IPS-18c (cell line): ENCODE data around the gene LBX2.
"Not testable (repeated sequence)": the region's sequence is repeated elsewhere in the genome, so short reads cannot be mapped to it uniquely, and the experiment has no call there.

Source experiments
- H3K4me3 ChIP-seq: 2 replicates; pipeline ENCODE4 v1.7.0; 2013; ENCODE audit warnings: low read depth, mild to moderate bottlenecking, low read length, moderate library complexity; ENCODE audit not compliant: insufficient read depth
- H3K9me3 ChIP-seq: one replicate; pipeline ENCODE4 v1.6.1; 2013; ENCODE audit warnings: mild to moderate bottlenecking, low read length, moderate library complexity; ENCODE audit not compliant: control insufficient read depth, insufficient read depth

The LBX2 gene

DNA sequence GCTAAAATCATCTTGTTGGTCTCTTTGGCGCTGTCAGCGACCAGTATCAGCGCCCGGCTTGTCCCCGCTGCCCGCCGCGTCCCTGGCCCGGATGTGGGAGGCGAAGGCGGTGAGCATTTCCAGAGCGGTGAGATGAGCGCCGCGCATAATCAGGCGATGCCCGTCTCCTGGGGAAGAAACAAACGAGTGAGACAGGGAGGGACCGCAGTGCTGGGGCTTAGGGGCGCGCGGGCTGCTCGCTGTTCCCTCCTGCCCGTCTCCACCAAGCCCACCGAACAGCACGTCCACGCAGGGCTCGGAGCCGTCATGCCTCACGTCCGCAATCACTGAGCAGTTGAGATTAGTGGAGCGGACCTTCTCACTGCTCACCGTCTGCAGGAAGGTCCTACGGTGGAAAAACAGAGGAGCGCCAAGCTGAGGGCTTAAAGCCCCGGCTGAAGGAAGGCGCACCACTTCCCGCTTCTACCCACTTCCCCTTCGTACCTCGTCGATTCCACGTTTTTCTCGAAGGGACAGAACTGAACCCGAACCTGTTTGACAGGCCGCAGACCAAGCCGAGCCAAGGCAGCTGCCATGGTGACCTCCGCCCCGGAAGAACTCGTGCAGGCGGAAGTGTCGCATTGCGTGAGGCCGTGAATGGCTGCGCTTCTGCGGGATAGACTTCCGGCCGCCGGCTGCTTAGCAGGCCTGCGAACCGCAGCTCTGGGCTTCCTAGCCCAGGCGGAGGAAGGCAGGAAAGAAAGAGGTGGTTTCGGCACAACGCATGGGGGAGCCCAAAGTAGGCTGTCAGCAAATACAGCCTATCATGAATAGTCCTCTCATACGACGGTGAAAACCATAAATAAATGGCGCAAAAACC, 27.1 kb downstream of the LBX2 start, which contains the start of gene MRPL53:
Gene MRPL53 (minus strand): TSS at position 595 of the 859 bp plus-strand sequence. CDS start 20 bp downstream, at position 575.
- Histone ChIP-seq H3K4me3 (peak within 1 kb of the TSS; percentile 99), H3K9me3 (no peaks in the 10 kb centered on the region)

DNA sequence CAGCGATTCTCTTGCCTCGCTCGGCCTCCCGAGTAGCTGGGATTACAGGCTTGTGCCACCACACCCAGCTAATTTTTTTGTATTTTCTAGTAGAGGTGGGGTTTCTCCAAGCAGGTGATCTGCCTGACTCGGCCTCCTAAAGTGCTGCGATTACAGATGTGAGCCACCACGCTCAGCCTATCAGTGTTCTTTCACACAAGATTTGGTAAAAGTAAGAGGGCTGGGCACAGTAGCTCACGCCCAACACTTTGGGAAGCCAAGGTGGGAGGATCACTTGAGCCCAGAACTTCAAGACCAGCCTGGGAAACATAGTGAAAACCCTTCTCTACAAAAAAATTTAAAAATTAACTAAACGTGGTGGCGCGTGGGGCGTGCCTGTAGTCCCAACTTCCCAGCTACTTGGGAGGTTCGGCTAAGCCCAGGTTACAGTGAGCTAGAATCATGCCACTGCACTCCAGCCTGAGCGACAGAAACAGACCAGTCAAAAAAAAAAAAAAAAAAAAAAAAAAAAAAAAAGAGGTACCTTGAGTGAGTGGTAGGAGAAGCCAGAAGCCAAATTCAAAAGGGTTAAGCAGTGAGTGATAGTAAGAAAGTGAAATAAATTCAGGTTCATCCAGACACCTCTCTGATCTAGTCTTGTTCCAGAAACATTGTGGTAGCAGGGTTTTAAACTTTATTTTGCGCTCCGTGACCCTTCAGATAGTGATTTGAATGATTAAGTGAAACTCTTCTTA, 27.9 kb downstream of the LBX2 start:
- Histone ChIP-seq H3K4me3 (peak overlapping the region; percentile 99), H3K9me3 (no peaks in the 10 kb centered on the region)

DNA sequence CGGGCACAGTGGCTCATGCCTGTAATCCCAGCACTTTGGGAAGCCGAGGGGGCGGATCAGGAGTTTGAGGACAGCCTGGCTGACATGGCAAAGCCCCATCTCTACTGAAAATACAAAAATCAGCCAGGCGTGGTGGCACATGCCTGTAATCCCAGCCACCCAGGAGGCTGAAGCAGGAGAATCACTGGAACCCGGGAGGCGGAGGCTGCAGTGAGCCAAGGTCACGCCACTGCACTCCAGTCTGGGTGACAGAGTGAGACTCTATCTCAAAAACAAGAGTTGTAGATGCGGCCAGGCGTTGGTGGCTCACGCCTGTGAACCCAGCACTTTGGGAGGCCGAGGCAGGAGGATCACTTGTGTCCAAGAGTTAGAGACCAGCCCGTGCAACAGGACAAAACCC, 28.7 kb downstream of the LBX2 start:
- H3K9me3 ChIP-seq, H3K4me3 ChIP-seq: not testable (repeated sequence)

DNA sequence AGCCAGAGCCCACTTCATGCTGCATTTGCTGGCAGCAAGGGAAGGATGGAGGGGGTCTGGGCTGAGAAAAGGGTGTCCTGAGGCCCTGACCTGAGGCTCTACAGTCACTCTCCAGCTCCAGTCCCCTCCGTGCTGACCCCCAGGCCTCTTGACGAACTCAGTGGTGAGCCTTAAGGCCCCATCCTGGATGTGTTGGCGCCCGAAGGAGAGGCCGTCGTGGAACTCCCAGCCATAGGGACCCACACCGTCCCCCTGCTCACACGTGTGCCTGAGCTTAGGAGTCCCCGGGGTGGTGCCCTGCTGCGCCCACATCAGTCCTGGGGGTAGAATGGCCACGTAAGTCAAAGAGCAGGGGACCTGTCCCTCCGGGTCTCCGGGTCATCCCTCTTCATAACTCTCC, 35.0 kb downstream of the LBX2 start:
- peak overlapping the region; percentile 89 for H3K4me3 ChIP-seq
- H3K9me3 ChIP-seq: no peaks in the 10 kb centered on the region

DNA sequence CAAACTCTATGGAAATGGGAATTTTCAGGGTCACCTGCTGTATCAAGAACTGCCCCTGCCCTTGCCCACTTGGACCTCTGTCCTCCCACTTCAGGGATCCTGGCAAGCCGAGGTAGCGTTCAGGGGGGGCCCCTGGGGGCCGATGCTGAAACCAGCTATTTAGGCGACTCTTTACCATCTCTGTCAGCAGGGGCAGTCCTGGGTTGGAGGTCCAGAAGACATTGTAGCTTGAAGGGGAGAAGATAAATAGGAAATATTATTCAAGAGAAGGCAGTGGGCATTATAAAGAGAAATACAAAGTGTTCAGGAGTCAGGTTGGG, 36.7 kb downstream of the LBX2 start:
- Histone ChIP-seq H3K4me3 (no peak overlapping the region), H3K9me3 (no peaks in the 10 kb centered on the region)

DNA sequence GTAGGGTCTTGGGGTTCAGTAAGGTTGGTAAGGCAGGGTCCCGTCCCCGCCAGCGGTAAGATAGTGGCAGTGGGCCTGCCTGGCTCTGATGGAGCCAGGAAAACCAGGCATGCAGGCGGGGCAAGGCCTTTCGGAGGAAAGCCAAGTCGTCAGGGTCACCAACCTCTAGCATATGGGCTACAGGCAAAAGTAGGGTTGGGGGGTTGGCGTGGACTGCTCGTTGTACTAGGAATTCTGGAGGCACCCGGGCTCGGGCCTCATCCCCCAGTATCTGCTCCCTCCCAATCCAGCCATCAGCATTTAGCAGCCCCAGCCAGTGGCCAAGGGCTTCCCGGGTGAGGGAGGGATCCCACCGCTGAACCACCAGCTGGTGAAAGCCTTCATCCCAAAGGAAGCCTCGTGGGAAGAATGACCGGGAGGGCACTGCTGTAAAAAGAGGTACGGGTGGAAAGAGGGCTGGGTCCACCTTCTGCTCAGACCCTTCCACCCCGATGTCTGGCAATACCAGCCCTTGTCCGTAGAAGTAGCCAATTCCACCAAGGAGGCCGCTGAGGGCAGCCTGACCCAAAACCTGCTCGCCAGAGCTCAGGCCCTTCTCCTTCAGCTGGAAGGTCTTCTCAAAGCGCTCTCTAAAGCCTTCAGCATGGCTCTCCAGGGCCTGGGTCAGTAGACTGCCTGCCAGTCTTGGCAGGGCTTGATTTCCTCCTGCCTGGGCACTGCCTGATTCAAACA, 37.2 kb downstream of the LBX2 start:
- Histone ChIP-seq H3K4me3 (no peak overlapping the region), H3K9me3 (no peaks in the 10 kb centered on the region)

DNA sequence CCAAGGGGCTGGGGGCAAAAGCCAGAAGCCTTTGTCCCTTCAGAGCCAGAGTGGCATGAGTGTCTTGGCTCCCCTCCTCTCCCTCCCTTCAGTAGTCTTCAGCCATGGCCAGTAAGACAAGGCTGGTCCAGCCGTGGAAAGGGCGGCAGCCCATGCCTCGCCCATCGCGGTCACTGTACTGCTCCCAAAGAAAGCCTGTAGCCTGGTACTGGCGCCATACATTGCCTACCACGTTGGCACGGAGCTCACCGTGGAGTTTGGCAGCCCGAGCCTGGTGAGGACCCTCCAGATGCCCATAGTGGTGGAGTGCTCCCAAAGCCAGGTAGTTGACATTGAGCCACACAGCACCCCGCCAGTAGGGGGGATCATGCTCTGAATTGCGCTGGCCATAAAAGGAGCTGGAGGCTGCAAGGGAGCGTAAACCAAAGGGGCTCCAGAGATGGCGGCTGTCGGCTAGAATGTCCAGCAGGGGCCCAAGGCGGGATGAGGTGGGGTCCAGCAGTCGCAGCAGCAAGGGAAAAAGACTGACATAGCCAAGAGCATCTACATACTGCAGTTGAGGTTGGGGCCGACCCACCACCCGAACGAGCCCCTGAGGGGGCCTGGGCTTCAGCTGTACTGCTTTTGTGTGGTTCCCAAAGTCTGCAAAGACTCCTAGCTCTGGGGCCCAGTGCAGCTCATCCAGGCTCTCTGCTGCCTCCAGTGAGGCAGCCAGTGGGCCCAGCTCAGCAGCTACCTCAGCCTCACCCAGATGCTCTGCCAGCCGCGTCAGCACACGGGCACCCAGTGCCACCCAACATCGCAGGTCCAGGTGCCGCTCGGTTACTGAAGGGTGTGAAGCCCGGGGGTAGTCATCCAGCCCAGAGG, 38.0 kb downstream of the LBX2 start:
- Histone ChIP-seq H3K4me3 (no peak overlapping the region), H3K9me3 (no peaks in the 10 kb centered on the region)

DNA sequence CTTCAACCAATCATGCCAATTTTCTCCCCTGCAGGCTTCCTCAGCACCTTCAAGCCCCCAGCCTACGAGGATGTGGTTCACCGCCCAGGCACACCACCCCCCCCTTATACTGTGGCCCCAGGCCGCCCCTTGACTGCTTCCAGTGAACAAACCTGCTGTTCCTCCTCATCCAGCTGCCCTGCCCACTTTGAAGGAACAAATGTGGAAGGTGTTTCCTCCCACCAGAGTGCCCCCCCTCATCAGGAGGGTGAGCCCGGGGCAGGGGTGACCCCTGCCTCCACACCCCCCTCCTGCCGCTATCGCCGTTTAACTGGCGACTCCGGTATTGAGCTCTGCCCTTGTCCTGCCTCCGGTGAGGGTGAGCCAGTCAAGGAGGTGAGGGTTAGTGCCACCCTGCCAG, 39.2 kb downstream of the LBX2 start:
- H3K4me3 ChIP-seq, H3K9me3 ChIP-seq: not testable (repeated sequence)

DNA sequence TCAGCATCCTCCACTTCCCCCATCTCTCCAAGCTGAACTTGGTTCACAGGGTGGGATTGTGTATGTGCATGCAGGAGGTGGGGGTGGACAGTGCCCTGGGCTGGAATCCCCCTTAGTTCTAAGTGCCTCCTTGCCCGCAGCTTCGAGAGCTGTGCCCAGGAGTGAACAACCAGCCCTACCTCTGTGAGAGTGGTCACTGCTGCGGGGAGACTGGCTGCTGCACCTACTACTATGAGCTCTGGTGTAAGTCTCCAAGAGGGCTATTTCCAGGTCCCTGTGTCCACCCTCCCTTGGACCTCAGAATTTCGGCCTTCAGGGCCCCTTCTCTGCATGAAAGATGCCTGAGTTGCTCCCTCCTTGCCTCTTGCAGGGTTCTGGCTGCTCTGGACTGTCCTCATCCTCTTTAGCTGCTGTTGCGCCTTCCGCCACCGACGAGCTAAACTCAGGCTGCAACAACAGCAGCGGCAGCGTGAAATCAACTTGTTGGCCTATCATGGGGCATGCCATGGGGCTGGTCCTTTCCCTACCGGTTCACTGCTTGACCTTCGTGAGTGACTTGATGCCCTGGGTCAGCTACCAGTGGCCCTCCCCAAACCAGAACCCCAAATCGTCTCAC, 39.8 kb downstream of the LBX2 start:
- H3K4me3 ChIP-seq: peak overlapping the region; percentile 9; the same call in 1 of the 2 replicates
- H3K9me3 ChIP-seq: not testable (repeated sequence)

DNA sequence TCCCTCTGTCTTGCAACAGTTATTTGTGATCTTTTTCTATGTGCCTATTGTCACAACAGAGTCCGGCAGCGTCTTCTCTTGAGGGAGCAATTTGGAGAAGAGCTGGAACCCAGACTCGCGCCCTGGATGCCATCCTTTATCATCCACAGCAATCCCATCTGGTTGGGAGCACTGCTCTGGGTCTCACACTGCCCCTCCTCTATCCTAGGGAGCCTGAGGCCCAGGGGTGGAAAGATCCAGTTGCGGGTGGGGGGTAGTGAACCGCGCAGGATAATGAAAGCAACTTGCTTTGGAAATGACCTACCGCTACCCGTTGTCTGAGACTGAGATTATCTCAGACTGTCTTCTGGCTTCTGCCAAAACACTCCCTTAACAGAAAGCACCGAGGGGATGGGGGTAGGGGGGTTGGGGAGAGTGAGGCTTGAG, 40.5 kb downstream of the LBX2 start:
- H3K9me3 ChIP-seq: no peaks in the 10 kb centered on the region
- H3K4me3 ChIP-seq: peak overlapping the region; percentile 78

DNA sequence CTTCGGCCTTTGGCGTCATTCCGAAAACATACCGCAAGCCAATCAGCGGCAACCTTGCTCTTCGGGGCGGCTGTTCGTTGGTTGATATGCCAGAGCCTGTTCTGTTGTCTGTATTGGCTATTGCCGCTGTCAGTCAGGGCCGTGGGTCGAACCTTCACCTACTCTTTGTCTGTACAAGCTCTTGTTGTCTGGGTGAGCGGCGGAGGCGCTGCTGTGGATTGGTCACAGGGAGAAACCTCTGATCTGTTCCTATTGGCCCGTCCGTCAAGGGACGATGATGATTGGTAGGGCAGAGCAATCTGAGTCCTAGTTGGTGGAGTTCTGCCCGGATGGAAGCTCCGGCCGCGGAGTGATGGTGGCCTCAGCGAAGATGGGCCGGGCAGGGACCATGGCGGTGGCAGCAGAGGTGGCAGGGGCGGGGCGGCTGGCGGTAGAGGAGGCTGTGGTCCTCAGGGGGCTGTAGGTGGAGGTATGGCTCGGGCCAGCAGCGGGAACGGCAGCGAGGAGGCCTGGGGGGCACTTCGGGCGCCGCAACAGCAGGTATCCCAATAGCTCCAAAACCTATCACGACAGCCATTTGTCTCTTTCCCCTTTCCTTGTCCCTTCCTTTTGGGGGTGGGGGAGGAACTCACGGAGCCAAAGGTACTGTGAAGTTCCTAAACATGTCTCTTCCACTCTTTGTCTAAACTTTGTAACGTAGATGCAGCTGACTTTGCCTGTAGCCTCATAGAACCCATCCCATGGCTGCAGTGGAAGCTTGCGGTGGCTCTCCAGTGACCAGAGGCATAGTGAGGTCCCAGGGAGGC, 41.1 kb downstream of the LBX2 start, which contains the start of gene WBP1:
Gene WBP1 (plus strand): TSS at position 307 of the 806 bp plus-strand sequence. CDS start 165 bp downstream, at position 472.
- no peaks in the 10 kb centered on the region for H3K9me3 ChIP-seq
- H3K4me3 ChIP-seq: peak within 1 kb of the TSS; percentile 96

DNA sequence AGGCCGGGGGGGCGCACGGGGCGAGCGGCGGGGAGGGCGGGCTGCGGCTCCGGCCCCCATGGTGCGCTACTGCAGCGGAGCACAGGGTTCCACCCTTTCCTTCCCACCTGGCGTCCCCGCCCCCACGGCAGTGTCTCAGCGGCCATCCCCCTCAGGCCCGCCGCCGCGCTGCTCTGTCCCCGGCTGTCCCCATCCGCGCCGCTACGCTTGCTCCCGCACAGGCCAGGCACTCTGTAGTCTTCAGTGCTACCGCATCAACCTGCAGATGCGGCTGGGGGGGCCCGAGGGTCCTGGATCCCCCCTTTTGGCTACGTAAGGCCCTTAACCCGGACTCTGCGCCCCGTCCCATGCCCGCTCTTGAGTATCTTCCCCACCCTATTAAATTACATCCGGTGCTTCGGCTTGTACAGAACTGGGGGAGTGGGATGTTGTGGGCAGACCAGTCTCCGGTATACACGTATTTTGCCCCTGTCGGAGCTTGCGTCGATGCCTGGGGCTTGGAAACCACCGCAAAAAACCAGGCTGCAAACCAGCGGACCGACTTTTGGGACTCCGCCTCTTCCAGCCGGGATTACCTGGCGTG, 41.8 kb downstream of the LBX2 start:
- peak overlapping the region; percentile 96 for H3K4me3 ChIP-seq
- H3K9me3 ChIP-seq: no peaks in the 10 kb centered on the region

DNA sequence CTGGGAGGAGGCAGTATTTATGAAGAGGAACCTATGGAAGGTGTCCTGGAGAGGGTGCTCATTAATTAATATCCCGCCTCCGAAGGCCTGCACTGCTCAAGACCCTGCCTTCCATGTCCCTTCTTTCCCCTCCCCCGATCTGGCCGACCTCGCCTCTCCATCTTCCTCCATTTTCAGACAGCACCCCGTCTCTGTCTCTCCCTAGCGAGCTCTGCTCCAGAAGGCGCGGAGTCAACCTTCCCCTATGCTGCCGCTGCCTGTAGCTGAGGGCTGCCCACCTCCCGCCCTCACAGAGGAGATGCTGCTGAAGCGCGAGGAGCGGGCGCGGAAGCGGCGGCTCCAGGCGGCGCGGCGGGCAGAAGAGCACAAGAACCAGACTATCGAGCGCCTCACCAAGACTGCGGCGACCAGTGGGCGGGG, 42.3 kb downstream of the LBX2 start:
- Histone ChIP-seq H3K9me3 (no peaks in the 10 kb centered on the region), H3K4me3 (peak overlapping the region; percentile 96; the same call in 1 of the 2 replicates)

DNA sequence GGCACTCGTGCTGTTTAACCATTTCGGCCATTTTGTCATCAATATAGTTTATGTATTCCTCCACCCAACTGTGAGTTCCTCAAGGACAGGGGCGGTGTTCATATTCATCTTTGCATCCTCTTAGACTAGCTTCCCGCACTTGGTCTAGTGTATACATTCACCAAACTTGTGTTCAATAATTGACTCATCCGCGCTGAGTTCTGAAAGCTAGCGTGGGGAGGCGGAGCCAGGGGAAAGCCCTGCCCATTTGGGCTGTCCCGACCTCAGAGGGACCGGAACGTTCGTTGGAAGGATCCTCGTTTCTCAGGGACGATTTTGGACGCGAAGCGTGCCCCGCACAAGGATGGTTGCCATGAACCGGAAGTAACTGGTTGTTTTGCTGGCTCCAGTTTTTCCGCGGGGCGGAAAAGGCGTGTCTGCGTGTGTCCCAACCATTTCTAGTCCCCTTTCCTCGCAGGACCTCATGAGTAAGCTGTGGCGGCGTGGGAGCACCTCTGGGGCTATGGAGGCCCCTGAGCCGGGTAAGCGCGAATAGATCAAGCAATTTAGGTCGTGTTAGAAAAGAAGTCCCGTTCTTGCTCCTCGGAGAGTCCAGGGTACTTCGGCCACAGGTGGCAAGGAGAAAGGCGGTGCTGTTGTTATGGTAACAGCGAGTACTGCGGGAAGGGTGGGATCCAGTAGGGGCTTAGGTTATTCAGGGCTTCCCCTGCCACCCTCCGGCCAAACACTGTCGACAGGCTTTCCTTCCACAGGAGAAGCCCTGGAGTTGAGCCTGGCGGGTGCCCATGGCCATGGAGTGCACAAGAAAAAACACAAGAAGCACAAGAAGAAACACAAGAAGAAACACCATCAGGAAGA, 44.5 kb downstream of the LBX2 start, which contains the start of gene INO80B:
Gene INO80B (plus strand): TSS at position 434 of the 858 bp plus-strand sequence. CDS start 30 bp downstream, at position 464.
- Histone ChIP-seq H3K9me3 (no peaks in the 10 kb centered on the region), H3K4me3 (peak within 1 kb of the TSS; percentile 89)
